Ovary (tissue), 3 donors: ENCODE results near the gene ST8SIA6.

Experiments
- CTCF ChIP-seq, 3 donors: fragments of 450-650 bp in 2 of 3; fragments of 200-600 bp in 1 of 3; IDR thresholded peaks; one replicate each; pipeline versions ENCODE4 v1.5.1 to v1.8.0; 2016 to 2022; ENCODE audit warnings: antibody characterized with exemption in 3 of 3, mild to moderate bottlenecking in 1 of 3
- EP300 ChIP-seq: sonication (generic); formaldehyde crosslinking; IDR thresholded peaks from one replicate; pipeline ENCODE4 v1.6.1; 2017; ENCODE audit warnings: antibody characterized with exemption
- donor health status: DM: no; HTN: no; CAD: no.

- TF ChIP-seq CTCF (IDR thresholded peaks at IDR 0.05) = no peak
- no peak for TF ChIP-seq EP300
These were observed 69.3 kb downstream of the ST8SIA6 start for GRCh38 chr10:17385066-17385465.
